Omental fat pad (tissue), 4 donors: ENCODE measurements around the gene VPREB3. TPM values are rescaled to one million over a fixed set of nuclear protein-coding genes. Genes with fewer than 3 reads are reported as not detected.

Experiments used
- ATAC-seq: fragments of 150-250 bp; one replicate; pipeline ENCODE4 v1.9.1; 2016; ENCODE audit warnings: mild to moderate bottlenecking, moderate library complexity; ENCODE audit not compliant: low FRiP score
- DNase-seq: peaks from one replicate; pipeline ENCODE4 v3.0.0-alpha.2; 2019; ENCODE audit warnings: low spot score
- CTCF ChIP-seq, 3 donors: fragments of 450-650 bp; IDR thresholded peaks; one replicate each; pipeline ENCODE4 v1.5.1; 2016 to 2017; ENCODE audit warnings: antibody characterized with exemption in 3 of 3, mild to moderate bottlenecking in 3 of 3, moderate library complexity in 2 of 3
- total RNA-seq, 4 donors: library from RNA; depleted of rRNA; stranded (reverse); fragments of >200 nt; gene quantifications; one replicate each; pipeline ENCODE4 v1.1.0, GENCODE V29; 2016

Gene VPREB3
- total RNA-seq, 4 donors from 2014 or later: not detected

GRCh38 chr22:23787600-23787896, 33.3 kb upstream of the VPREB3 start:
- ATAC-seq (no peak), DNase-seq (no peak)
- no peak for TF ChIP-seq CTCF (IDR thresholded peaks at IDR 0.05)

- DNase-seq (peak; percentile 78), ATAC-seq (peak; percentile 88)
- TF ChIP-seq CTCF (IDR thresholded peaks at IDR 0.05): no peak
Measured at GRCh38 chr22:23786752-23787599, 32.8 kb upstream of the VPREB3 start, which contains the start of gene SMARCB1. Gene SMARCB1 (plus strand): TSS chr22:23786966. CDS start chr22:23787170, 204 bp downstream.

- DNase-seq (no peak), ATAC-seq (no peak)
- no peak for TF ChIP-seq CTCF (IDR thresholded peaks at IDR 0.05)
Measured at GRCh38 chr22:23786261-23786710, 32.1 kb upstream of the VPREB3 start.

- DNase-seq: no peak
- no peak for ATAC-seq
- TF ChIP-seq CTCF (IDR thresholded peaks at IDR 0.05): no peak
Measured at GRCh38 chr22:23784215-23784732, 30.0 kb upstream of the VPREB3 start.

GRCh38 chr22:23783265-23784150, 29.3 kb upstream of the VPREB3 start:
- DNase-seq: no peak
- TF ChIP-seq CTCF (IDR thresholded peaks at IDR 0.05): no peak
- no peak for ATAC-seq

- no peak for DNase-seq
- ATAC-seq: no peak
- TF ChIP-seq CTCF (IDR thresholded peaks at IDR 0.05): no peak
Measured at GRCh38 chr22:23782703-23783102, 28.5 kb upstream of the VPREB3 start.
